ENCODE measurements around the gene DAP.
"Not testable (repeated sequence)": the region's sequence is repeated elsewhere in the genome, so short reads cannot be mapped to it uniquely, and the experiment has no call there.

GRCh38 chr5:10720766-10721165 is 40.3 kb downstream of the DAP start:
- TF ChIP-seq POLR2A, CTCF (IDR thresholded peaks at IDR 0.05): not testable (repeated sequence)

All from thyroid gland (tissue), 4 donors.